NCI-H2171 (cell line): Measurements from ENCODE around the gene WNT5B.

Source experiments
- DNase-seq: peaks from one replicate; lab custom pipeline; 2025; lab: John Stamatoyannopoulos, UW

The WNT5B gene

DNA sequence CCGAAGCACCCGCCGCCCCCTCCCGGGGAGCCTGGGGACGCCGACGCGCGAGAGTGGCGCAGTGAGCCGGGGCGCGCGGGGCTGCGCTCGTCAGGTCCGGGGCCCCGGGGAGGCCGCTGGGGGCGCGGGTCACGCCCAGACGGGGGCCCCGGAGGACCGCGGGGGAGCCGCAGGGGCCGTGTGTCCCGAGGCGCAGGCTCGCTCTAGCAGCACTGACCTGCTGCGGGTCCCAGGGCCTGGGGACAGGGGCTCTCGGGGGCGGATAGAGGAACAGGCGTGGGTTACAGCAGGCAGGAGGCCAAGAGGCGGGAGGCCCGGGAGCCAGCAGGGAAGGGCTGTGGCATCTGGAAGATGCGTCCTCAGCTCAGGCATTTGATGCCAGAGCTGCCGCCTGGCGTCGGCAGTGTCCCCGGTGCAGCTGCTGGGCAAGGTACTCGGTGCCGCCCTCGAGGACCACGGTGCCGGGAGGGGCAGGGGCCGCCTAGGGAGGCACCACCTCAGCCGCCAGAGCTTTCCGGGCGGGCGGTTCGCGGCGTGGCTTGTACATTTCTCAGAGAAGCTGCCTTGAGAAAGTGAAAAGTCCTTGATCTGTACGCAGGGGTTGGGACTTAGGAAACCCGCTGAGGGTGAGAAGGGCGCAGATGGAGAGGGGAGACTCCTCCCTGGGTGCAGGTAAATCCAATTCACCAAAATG is 1.2 kb downstream of the WNT5B start:
- DNase-seq: peak; percentile 93

DNA sequence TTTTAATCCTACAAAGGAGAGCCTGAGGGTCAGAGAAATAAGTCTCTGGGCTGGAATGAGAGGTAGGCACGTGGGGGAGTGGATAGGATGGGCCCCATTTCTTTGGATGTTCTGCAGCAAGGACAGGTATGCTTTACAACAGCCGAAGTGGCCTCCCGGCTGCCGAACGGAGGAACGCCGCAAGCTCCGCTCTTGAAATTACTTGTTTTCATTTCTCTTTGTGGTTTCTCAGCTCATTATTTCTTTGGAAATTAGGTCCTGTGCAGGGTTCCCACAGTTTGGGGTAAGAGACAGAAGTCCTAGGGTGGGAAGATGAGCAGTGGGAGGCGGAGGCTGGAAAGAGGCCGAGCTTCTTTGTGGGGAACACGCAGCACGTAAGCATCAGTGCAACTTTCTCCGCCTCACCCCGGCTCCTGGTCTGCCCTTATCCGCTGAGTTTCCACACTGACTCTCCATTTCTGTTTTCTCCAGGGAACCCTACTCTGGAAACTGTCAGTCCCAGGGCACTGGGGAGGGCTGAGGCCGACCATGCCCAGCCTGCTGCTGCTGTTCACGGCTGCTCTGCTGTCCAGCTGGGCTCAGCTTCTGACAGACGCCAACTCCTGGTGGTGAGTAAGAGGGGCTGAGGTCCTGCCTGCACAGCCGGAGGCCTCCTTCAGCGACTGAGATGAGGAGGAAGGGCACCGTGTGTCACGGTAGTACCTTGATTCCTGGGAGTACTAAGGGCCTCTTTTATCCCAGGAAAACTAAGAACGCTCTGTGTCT is 2.0 kb downstream of the WNT5B start:
- DNase-seq: no peak

DNA sequence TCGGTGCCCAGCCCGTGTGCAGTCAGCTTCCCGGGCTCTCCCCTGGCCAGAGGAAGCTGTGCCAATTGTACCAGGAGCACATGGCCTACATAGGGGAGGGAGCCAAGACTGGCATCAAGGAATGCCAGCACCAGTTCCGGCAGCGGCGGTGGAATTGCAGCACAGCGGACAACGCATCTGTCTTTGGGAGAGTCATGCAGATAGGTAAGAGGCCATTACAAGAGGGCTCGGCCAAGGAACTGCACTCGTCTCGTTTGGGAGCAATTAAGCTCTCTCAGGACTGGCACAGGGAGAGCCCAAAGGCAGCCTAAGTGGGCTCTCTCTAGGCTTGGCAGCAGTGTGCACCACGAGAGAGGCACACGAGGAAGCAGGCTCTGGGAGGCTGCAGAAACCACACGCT is 3.7 kb downstream of the WNT5B start:
- DNase-seq: no peak

DNA sequence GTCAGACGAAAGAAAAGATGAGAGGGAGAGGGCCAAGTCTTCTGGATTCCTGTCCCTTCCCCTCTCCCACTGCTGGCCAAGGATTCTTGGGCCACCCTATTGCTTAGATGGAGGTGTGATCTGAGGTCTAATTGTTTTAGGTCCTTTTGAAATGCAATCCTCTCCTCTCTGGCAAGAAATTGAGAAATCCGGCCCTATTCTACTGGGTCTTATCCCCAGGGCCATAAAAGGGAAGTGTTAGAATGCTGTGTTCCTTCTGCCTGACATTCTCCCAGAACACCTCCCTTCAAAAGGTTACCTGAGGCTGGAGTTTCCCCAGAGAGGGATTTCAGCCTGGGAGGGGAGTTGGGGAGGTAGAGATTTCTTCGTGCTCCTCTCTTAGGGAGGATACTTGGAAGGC is 4.4 kb downstream of the WNT5B start:
- no peak for DNase-seq

DNA sequence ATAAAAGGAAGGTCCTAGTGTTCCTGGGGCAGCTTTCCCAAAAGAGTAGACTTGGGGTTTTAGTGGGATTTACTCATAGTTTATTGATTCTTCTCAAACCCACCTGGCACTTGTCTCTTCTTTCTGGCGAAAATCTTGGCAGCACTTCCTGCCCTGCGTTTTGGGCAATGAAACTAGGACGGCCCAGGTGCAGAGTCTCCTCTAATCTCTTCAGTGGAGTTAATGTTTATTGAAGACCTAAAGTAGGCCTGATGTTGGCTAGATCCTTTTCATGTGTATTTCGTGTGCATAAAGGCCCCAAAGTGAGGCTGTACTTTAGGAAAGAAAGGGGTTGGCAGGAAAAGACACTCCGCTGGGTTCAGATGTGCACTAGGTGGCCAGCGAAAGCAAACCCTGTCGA is 5.1 kb downstream of the WNT5B start:
- no peak for DNase-seq

DNA sequence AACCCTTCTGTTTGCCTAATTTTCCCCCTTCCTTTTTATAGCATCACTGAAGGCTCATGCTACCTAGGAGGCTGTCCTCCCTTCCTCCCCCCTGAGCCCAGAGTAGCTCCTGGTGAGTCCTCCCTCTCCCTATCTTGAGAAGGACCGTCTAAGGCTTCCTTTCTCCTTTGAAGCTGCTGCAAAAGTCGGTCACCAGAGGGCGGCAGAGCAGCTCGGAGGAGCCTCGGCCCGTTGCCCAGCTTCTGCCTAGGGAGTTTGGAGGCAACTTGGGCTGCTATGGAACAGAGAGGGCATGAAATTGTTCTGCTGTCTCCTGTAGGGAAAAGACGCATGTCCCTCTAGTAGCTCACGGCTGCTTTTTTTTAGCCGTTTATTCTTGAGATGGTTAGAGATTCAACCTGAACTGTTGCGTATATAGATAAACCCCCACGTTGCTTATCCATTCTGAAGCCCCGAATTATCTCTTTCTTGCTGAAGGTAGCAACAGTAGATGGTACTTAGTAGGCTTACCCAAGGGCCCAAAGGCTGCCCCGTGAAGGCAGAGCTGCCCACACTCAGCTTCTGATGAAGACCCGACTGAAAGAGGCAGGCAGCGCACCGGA is 5.7 kb downstream of the WNT5B start:
- peak; percentile 93 for DNase-seq

- no peak for DNase-seq
Measured at GRCh38 chr12:1635301-1636095, 6.5 kb downstream of the WNT5B start.

- no peak for DNase-seq
Measured at GRCh38 chr12:1638203-1638602, 9.2 kb downstream of the WNT5B start.

GRCh38 chr12:1639538-1639937 is 10.5 kb downstream of the WNT5B start:
- no peak for DNase-seq

DNA sequence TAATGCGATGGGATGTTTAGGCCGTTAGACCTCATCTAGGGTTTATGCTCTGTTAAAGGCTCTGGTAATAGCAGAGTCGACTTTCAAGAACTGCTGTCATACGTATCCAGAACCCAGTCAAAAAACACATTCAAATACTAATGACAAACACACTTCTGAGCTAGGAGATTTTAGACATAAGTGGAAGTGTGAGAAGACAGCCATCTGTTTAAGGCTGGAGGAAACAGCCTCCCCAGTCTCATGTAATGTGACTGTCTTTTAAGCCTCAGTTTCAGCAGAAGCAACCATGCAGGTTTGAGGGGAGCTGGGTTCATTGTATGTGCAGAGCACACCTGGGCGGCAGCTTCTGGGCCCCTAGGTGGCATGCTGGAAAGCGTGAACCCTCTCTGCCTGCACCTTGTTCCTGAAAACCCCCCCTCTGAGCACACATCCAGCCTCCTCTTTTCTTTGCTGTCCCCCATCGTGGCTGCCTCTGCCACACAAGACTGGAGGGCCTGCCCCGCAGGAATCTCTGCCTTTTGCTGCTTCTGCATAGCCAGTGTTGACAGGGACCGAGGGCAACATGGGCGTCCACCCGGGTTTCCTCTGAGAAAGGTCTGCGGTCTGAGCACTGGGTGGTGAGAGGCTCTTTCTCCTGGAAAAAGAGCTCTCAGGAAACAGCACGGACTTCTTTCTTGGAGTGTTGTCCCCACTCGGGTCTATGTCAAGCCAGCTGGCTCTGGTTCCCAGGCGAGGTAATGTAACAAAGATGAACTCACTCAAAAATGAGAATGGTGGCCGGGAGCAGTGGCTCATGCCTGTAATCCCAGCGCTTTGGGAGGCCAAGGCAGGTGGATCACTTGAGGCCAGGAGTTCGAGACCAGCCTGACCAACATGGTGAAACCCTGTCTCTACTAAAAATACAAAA is 11.6 kb downstream of the WNT5B start:
- no peak for DNase-seq

DNA sequence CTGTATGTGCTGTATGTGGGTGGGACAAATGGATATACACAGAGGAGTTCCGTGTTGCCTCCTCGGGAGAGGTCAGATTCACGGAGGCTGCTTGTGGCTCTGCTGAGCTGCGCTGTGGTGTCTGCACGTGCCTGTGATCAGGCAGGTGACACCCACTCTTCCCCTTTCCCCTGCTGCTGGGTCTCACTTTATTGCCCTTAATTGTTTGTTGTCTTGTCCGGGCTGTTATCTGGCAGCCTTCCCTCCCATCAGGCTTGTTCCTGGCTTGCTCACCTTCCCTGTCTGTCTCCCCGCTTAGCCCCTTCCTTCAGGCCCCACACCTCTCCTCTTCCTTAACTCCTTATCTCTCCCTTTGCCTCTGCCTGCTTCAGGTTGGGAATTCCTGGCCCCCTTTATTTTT is 13.5 kb downstream of the WNT5B start:
- DNase-seq: no peak

- no peak for DNase-seq
Measured at GRCh38 chr12:1643043-1643442, 14.0 kb downstream of the WNT5B start.

GRCh38 chr12:1643905-1644533 is 15.0 kb downstream of the WNT5B start:
- DNase-seq: no peak

DNA sequence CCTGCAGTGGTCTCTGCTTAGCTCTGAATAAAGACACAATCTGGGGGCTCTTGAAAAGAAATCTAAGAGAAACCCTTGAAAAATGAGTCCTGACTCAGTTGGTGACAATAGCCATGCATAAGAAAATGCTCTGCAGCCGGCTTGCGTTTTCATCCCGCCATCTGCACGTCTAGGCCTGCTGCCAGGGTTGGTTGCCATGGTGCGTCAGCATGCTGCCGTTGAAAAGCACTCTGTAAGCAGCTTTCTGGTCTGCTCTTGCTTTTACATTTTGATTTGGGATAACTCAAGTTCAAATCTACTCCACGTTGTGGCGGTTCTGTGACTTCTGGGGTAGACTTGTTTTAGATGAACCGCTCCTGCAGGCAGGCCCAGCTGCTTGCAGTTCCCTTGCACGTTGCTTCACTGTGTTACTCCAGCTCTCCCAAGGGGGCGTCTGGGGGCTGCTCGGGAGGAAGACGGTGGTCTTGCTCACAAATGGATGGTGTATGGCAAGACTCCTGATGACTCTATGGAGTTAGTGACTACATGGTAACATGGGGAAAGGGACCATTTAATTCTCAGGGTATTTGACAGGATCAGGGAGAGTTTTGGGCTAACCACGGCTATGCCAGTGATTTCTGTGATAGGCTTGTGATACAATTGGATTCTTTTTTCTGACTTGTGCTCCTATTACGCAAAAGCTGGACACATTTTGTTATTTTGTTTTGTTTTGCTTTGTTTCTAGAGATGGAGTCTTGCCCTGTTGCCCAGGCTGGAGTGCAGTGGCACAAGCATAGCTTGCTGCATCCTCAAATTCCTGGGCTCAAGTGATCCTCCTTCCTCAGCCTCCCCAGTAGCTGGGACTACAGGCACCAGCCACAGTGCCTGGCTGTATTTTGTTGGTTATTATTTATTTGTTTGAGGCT is 15.8 kb downstream of the WNT5B start:
- DNase-seq: peak; percentile 96

- DNase-seq: no peak
Measured at GRCh38 chr12:1645819-1646218, 16.8 kb downstream of the WNT5B start.

DNA sequence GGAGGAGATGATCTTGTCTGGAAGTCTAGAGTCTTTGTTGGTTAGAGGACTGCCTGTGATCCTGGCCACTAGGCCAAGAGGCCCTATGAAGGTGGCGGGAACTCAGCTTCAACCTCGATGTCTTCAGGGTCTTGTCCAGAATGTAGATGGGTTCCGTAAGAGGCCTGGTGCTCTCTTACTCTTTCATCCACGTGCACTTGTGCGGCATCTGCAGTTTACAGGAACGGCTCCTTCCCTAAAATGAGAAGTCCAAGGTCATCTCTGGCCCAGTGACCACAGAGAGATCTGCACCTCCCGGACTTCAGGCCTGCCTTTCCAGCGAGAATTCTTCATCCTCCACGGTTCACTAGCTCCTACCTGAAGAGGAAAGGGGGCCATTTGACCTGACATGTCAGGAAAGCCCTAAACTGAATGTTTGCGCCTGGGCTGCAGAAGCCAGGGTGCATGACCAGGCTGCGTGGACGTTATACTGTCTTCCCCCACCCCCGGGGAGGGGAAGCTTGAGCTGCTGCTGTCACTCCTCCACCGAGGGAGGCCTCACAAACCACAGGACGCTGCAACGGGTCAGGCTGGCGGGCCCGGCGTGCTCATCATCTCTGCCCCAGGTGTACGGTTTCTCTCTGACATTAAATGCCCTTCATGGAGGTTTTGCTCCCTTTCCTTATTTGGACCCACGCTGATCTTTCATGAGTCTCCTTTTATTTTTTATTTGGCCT is 17.7 kb downstream of the WNT5B start:
- DNase-seq: no peak

DNA sequence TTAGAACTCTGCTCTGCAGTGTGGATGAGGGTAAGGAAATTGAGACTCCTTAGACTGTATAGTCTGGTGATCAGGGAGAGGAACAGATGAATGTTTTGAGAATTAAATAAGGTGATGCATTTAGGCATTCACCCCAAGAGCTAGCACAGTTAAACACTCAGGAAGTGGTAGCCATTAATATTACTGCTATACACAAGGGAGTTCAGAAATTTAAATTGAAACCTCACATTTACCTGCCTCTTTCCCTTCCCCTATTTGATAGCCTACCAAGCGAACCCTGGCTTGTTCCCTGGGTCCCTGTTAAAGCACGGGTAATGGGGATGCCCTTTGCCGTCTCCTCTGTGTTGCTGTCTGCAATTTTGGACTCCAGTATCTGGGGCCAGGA is 18.2 kb downstream of the WNT5B start:
- DNase-seq: no peak

DNA sequence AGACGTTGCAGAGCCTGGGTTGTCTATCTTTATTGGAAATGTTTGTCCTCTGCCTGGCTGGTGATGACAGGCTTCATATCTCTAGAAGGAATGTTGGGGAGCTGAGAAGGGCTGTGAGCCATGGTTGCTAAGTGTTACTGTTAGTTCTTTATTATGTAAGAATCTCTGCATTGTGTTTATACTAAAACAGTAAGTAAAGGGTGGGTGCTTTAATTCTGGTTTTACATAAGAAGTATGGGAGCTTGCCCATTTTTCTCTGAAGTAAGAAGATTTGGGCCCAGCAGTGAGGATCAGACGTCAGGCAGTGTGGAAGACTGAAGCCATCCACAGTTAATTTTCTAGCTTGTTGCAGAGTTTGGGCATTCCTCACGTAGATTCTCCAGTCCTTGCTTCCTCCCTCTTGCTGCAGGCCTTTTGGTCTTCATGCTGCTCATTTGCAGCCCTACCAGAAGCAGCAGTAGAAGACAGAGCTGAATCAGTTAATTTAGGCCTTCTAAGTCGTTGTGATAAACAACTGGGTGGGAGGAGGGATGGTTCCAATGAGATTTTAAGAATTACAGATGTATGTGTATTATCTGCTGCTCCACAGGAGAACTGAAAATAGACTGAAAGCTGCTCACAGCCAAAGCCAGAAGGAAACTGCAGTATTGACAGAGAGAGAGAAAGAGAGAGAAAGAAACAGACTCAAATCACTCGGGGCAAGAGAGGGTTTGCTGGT is 21.4 kb downstream of the WNT5B start:
- DNase-seq: no peak

GRCh38 chr12:1650978-1651361 is 21.9 kb downstream of the WNT5B start:
- no peak for DNase-seq
